ENCODE data around the gene CFAP43. TPM values are rescaled to one million over a fixed set of nuclear protein-coding genes. Genes with fewer than 3 reads are reported as not detected.

The CFAP43 gene
- total RNA-seq, 1 experiment from 2014 or later: 6.0 TPM

GRCh38 chr10:104088239-104088638 lies 143.9 kb downstream of the CFAP43 start:
- no peaks in the 10 kb centered on the region for H3K9me2 ChIP-seq (ENCODE audit: insufficient read depth)
- peaks cover 14% of the 10 kb centered on the region; the same call in 1 of the 2 replicates for H3K9me3 ChIP-seq (ENCODE audit: insufficient read depth, low read depth)
- peaks cover 11% of the 10 kb centered on the region for H3K4me1 ChIP-seq (replicated peaks; ENCODE audit: insufficient read depth)
- no peak overlapping the region for H2AFZ ChIP-seq
- H3K79me2 ChIP-seq (ENCODE audit: low read depth): no peaks in the 10 kb centered on the region
- no peaks in the 10 kb centered on the region for H4K20me1 ChIP-seq (ENCODE audit: insufficient read depth)
- CTCF ChIA-PET: no interaction called here
- no peak for DNase-seq
- H3K27me3 ChIP-seq (ENCODE audit: insufficient read depth, low read depth): no peaks in the 10 kb centered on the region
- BruUV-seq (replicated peaks): no TSS peak
- H3K4me2 ChIP-seq: no peak overlapping the region
- H3K4me3 ChIP-seq: no peak overlapping the region
- POLR2A ChIA-PET (ENCODE audit: unreplicated experiment): no interaction called here
- no peaks in the 10 kb centered on the region; the same call in 1 of the 2 replicates for H3K36me3 ChIP-seq (ENCODE audit: low read depth)
- H3K27ac ChIP-seq: no peak overlapping the region
- TF ChIP-seq CTCF (conservative IDR thresholded peaks at IDR 0.05) (no peak), EZH2 (IDR thresholded peaks at IDR 0.05; ENCODE audit: low read depth) (no peak)
- intact Hi-C loops (cut with micrococcal nuclease; ENCODE audit: unreplicated experiment): no loop called here
- H3F3A ChIP-seq (ENCODE audit: insufficient read depth, low read depth): peaks cover 3% of the 10 kb centered on the region; the same call in 1 of the 2 replicates

DNA sequence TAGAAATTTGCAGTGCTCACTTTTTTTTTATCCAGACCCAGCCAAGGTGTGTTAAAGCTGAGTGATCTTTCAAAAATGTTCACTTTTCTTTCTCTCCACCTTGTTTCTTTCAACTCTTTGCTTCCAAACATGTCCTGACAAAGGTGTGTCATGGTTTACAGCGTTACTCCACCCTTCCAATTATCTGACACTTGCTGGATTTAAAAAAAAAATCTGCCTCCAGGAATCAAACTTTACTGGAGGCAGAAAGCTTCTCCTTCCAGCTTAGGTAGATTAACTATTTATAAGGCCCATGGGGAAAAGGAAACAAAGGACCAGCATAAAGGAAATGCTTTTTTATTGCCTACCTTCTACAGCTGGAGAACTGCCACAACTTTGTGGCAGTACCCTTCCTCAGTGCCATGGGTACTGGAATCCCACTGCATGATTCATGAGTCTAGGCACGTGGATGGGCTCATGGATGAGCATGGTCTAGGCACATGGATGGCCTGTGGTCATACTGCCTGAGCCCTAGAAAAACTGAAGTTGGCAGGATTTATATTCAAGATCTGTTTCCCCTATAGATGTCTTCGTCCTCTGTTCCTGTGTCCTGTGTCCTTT lies 146.3 kb downstream of the CFAP43 start, which contains the start of gene COL17A1:
COL17A1 (minus strand) TSS at position 80 of the 600 bp plus-strand sequence. CDS start 5,207 bp downstream, outside the sequence.
- Histone ChIP-seq H3K4me1 (replicated peaks; ENCODE audit: insufficient read depth) (peaks cover 11% of the 10 kb centered on the region), H4K20me1 (ENCODE audit: insufficient read depth) (no peaks in the 10 kb centered on the region), H3K4me3 (no peak within 1 kb of the TSS), H2AFZ (no peak within 1 kb of the TSS; the same call in 1 of the 2 replicates), H3K79me2 (ENCODE audit: low read depth) (no peaks in the 10 kb centered on the region), H3K27ac (no peak within 1 kb of the TSS; the same call in 1 of the 2 replicates), H3K9me3 (ENCODE audit: insufficient read depth, low read depth) (0 out of 2 replicates have a peak, but pooled peaks cover under 1% of the 10 kb centered on the region), H3K27me3 (ENCODE audit: insufficient read depth, low read depth) (no peaks in the 10 kb centered on the region), H3K36me3 (ENCODE audit: low read depth) (no peaks in the 10 kb centered on the region), H3F3A (ENCODE audit: insufficient read depth, low read depth) (no peaks in the 10 kb centered on the region), H3K4me2 (peak within 1 kb of the TSS; percentile 5), H3K9me2 (ENCODE audit: insufficient read depth) (no peaks in the 10 kb centered on the region)
- no peak for DNase-seq
- intact Hi-C loops (cut with micrococcal nuclease; ENCODE audit: unreplicated experiment): no loop called here
- BruUV-seq (replicated peaks): no TSS peak
- ChIA-PET CTCF (interaction anchor here (0.6 kb wide), 1 partner anchor 20 kb away, joined by 3 read pairs; no protein-coding TSS in a partner anchor), POLR2A (ENCODE audit: unreplicated experiment) (no interaction called here)
- TF ChIP-seq CTCF (conservative IDR thresholded peaks at IDR 0.05): no peak

- BruUV-seq (replicated peaks): no TSS peak
- CTCF ChIA-PET: no interaction called here
Observed at GRCh38 chr10:104084482-104085142, 147.6 kb downstream of the CFAP43 start.

More at GRCh38 chr10:104084482-104085142, 147.6 kb downstream of the CFAP43 start:
- H3K79me2 ChIP-seq (ENCODE audit: low read depth): no peaks in the 10 kb centered on the region
- no peak for DNase-seq
- no peak overlapping the region for H3K4me2 ChIP-seq
- intact Hi-C loops (cut with micrococcal nuclease; ENCODE audit: unreplicated experiment): no loop called here
- POLR2A ChIA-PET (ENCODE audit: unreplicated experiment): no interaction called here
- H3K9me2 ChIP-seq (ENCODE audit: insufficient read depth): no peaks in the 10 kb centered on the region
- H3K9me3 ChIP-seq (ENCODE audit: insufficient read depth, low read depth): no peaks in the 10 kb centered on the region
- H3K4me1 ChIP-seq (replicated peaks; ENCODE audit: insufficient read depth): peaks cover 11% of the 10 kb centered on the region
- H3K4me3 ChIP-seq: no peak overlapping the region
- H3K36me3 ChIP-seq (ENCODE audit: low read depth): no peaks in the 10 kb centered on the region
- TF ChIP-seq EZH2 (IDR thresholded peaks at IDR 0.05; ENCODE audit: low read depth) (no peak), CTCF (conservative IDR thresholded peaks at IDR 0.05) (no peak)
- H4K20me1 ChIP-seq (ENCODE audit: insufficient read depth): no peaks in the 10 kb centered on the region
- H2AFZ ChIP-seq: no peak overlapping the region
- H3K27ac ChIP-seq: no peak overlapping the region
- no peaks in the 10 kb centered on the region for H3F3A ChIP-seq (ENCODE audit: insufficient read depth, low read depth)
- no peaks in the 10 kb centered on the region for H3K27me3 ChIP-seq (ENCODE audit: insufficient read depth, low read depth)
